ENCODE data around the gene SLC22A12.

DNA sequence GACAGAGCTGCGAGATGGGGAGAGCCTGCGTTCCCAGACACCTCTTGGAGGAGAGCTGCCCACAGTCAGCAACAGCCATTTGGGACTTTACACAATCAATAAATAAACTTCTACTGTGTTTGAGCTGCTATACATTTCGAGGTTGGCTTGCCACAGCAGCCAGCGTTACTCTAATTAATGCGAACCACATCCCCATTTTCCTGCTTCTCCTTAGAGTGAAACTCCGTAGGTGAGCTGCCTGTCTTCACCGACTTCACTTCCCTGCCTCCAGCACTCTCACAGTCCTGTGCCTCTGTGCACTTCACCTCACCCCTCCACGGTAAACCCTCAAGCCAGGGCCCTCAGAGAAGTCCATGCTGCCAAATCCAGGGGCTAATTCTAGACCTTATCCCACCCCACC is 5.9 kb upstream of the SLC22A12 start:
- no peak for TF ChIP-seq POLR2AphosphoS5 (IDR thresholded peaks at IDR 0.05)
- no peak for TF ChIP-seq POLR2A (IDR thresholded peaks at IDR 0.05)

All from suprapubic skin (tissue), 4 donors.